GM12878 (cell line): ENCODE measurements around the gene NECAB2. TPM values are rescaled to one million over a fixed set of nuclear protein-coding genes. Genes with fewer than 3 reads are reported as not detected.

ENCODE experiments used
- ATAC-seq: fragments of 200-7000 bp; cut with Tn5 transposase; 3 replicates; pipeline ENCODE4 v1.9.1; 2020; ENCODE audit warnings: mild to moderate bottlenecking, moderate library complexity
- BruUV-seq: library from RNA; stranded (reverse); fragments of 400-500 nt; replicated peaks from 2 replicates; lab custom pipeline; 2021; lab: Mats Ljungman, UMichigan
- CTCF ChIA-PET: fragments of 300-600 bp; sonication (Branson Sonifier 250); formaldehyde crosslinking; extraction: SDS; loops from one replicate; lab custom pipeline; 2021; ENCODE audit warnings: inconsistent platforms; lab: Yijun Ruan, JAX
- POLR2A ChIA-PET: fragments of 350-600 bp; formaldehyde crosslinking; extraction: SDS; loops from one replicate; lab custom pipeline; 2021; ENCODE audit warnings: inconsistent platforms; lab: Charles Lee
- RAD21 ChIA-PET: fragments of 300-600 bp; sonication (Branson Sonifier 250); formaldehyde crosslinking; loops from one replicate; lab custom pipeline; 2023; ENCODE audit warnings: antibody characterized with exemption; ENCODE audit not compliant: unreplicated experiment; lab: Charles Lee
- SMC1A ChIA-PET: fragments of 300-600 bp; sonication (Branson Sonifier 250); formaldehyde crosslinking; loops from one replicate; lab custom pipeline; 2023; ENCODE audit not compliant: unreplicated experiment, uncharacterized antibody; lab: Charles Lee
- DNase-seq: peaks from one replicate; pipeline ENCODE4 v3.0.0-alpha.2; 2011; ENCODE audit warnings: low read depth, low spot score
- FAIRE-seq: peaks from 3 replicates; lab custom pipeline; 2011; peaks lifted over from hg19 to GRCh38; lab: Jason Lieb, UNC
- H2AFZ ChIP-seq: 2 replicates; pipeline ENCODE4 v1.6.0; 2011; ENCODE audit warnings: low read depth, low read length, control low read depth; ENCODE audit not compliant: control insufficient read depth
- H3K27ac ChIP-seq: 2 replicates; pipeline ENCODE4 v1.5.1; 2011; ENCODE audit warnings: control low read depth; ENCODE audit not compliant: control insufficient read depth, insufficient read depth
- H3K27me3 ChIP-seq, 2 experiments: replicated peaks in 1 of 2; 2 replicates each; pipeline versions ENCODE4 v1.6.0 to v1.6.1; 2011; ENCODE audit warnings: low read length in 1 of 2; ENCODE audit not compliant: control insufficient read depth in 2 of 2, insufficient read depth in 2 of 2
- H3K36me3 ChIP-seq, 2 experiments: 2 replicates each; pipeline ENCODE4 v1.5.1; 2011; ENCODE audit warnings: low read length in 1 of 2; ENCODE audit not compliant: control insufficient read depth in 2 of 2, insufficient read depth in 2 of 2
- H3K4me1 ChIP-seq: 2 replicates; pipeline ENCODE4 v1.6.1; 2011; ENCODE audit warnings: mild to moderate bottlenecking, low read length, moderate library complexity, mixed read lengths; ENCODE audit not compliant: control insufficient read depth, insufficient read depth
- H3K4me2 ChIP-seq: 2 replicates; pipeline ENCODE4 v1.6.0; 2011; ENCODE audit warnings: control low read depth; ENCODE audit not compliant: control insufficient read depth, insufficient read depth
- H3K4me3 ChIP-seq: fragments of 200-600 bp; sonication (generic); 2 replicates; pipeline ENCODE4 v1.5.1; 2016
- H3K79me2 ChIP-seq: 2 replicates; pipeline ENCODE4 v1.6.0; 2011; ENCODE audit warnings: low read length; ENCODE audit not compliant: control insufficient read depth, insufficient read depth
- H3K9ac ChIP-seq: 2 replicates; pipeline ENCODE4 v1.8.0; 2011; ENCODE audit warnings: low read length, control low read depth, mixed read lengths; ENCODE audit not compliant: control insufficient read depth, insufficient read depth
- H3K9me3 ChIP-seq: replicated peaks from 3 replicates; pipeline ENCODE4 v1.5.1; 2011; ENCODE audit warnings: mild to moderate bottlenecking, low read length; ENCODE audit not compliant: control insufficient read depth, insufficient read depth
- H4K20me1 ChIP-seq: 2 replicates; pipeline ENCODE4 v1.6.0; 2011; ENCODE audit not compliant: control insufficient read depth, insufficient read depth
- BCL11A ChIP-seq: IDR thresholded peaks from 2 replicates; pipeline ENCODE4 v1.6.1; 2011; ENCODE audit warnings: low read depth, low read length
- CHD4 ChIP-seq: fragments of 200-600 bp; sonication (generic); IDR thresholded peaks from 2 replicates; pipeline ENCODE4 v1.6.1; 2016; ENCODE audit warnings: mild to moderate bottlenecking
- DPF2 ChIP-seq: fragments of 450-650 bp; IDR thresholded peaks from 2 replicates; pipeline ENCODE4 v1.6.1; 2017; ENCODE audit warnings: mild to moderate bottlenecking
- GATAD2B ChIP-seq: fragments of 450-650 bp; conservative IDR thresholded peaks from 2 replicates; pipeline ENCODE4 v1.6.1; 2017; ENCODE audit warnings: low read depth, mild to moderate bottlenecking, moderate library complexity
- MYB ChIP-seq: fragments of 150-350 bp; IDR thresholded peaks from 2 replicates; pipeline ENCODE4 v1.6.1; 2014; ENCODE audit warnings: mild to moderate bottlenecking, low read depth, low read length, borderline replicate concordance
- RAD21 ChIP-seq: IDR thresholded peaks from 2 replicates; pipeline ENCODE4 v1.6.1; 2011; ENCODE audit warnings: mild to moderate bottlenecking, low read depth, low read length, moderate library complexity; ENCODE audit not compliant: insufficient read depth
- SIN3A ChIP-seq: IDR thresholded peaks from 2 replicates; pipeline ENCODE4 v1.6.1; 2012; ENCODE audit warnings: low read depth, low read length, improper control_type of control experiment
- SMC3 ChIP-seq: IDR thresholded peaks from 2 replicates; pipeline ENCODE4 v1.6.1; 2011; ENCODE audit warnings: low read length, improper control_type of control experiment, borderline replicate concordance
- SREBF1 ChIP-seq: IDR thresholded peaks from 2 replicates; pipeline ENCODE4 v1.6.1; 2012; ENCODE audit warnings: mild to moderate bottlenecking, low read length
- SREBF2 ChIP-seq: IDR thresholded peaks from 2 replicates; pipeline ENCODE4 v1.6.1; 2012; ENCODE audit warnings: mild to moderate bottlenecking, low read length
- STAT3 ChIP-seq: IDR thresholded peaks from 2 replicates; pipeline ENCODE4 v1.6.1; 2011; ENCODE audit warnings: low read depth, low read length, improper control_type of control experiment
- TBL1XR1 ChIP-seq: IDR thresholded peaks from 2 replicates; pipeline ENCODE4 v1.6.1; 2012; ENCODE audit warnings: low read depth, low read length, improper control_type of control experiment
- YY1 ChIP-seq: IDR thresholded peaks from 2 replicates; pipeline ENCODE4 v1.6.1; 2011; ENCODE audit warnings: low read depth, mild to moderate bottlenecking, low read length
- ZNF207 ChIP-seq: fragments of 450-650 bp; IDR thresholded peaks from 2 replicates; pipeline ENCODE4 v1.6.1; 2014; ENCODE audit warnings: antibody characterized with exemption, mild to moderate bottlenecking, borderline replicate concordance
- WGBS: methylation state at CpG from one replicate; pipeline ENCODE4 v1.1.6; 2016; ENCODE audit warnings: low lambda C conversion rate; ENCODE audit not compliant: insufficient replicate concordance, insufficient coverage; ENCODE audit errors: missing lambda C conversion rate; 5-methylcytosine and 5-hydroxymethylcytosine counted together
- in situ Hi-C: fragments of 300-500 bp; cut with MboI; formaldehyde crosslinking; loops from 9 replicates; pipeline ENCODE4 v1.14.3; 2018; ENCODE audit warnings: mixed read lengths
- intact Hi-C: fragments of 100-400 bp; cut with micrococcal nuclease; formaldehyde crosslinking; loops from one replicate; pipeline ENCODE4 v1.14.2; 2022; ENCODE audit not compliant: unreplicated experiment
- polyA plus RNA-seq, 11 experiments: library from polyadenylated mRNA; depleted of rRNA in 4 of 11; unstranded in 6 of 11; stranded (reverse) in 5 of 11; fragments of >200 nt; fragmentation: Nextera tagmentation in 4 of 11; fragmentation: Illumina TruSeq in 1 of 11; extraction: Ambion mirVana in 4 of 11; extraction: Trizol in 1 of 11; gene quantifications; 1 replicate in 1 of 11; 2 replicates in 10 of 11; pipeline versions ENCODE4 v1.2.1 to v1.2.3, GENCODE V29; 2011 to 2016; ENCODE audit warnings: inconsistent platforms in 2 of 11, missing spikeins in 2 of 11, low read depth in 1 of 11
- total RNA-seq, 4 experiments: library from RNA; depleted of rRNA in 3 of 4; stranded (reverse); fragments of >200 nt in 3 of 4; fragmentation: Illumina TruSeq in 1 of 4; extraction: Trizol in 1 of 4; gene quantifications; 2 replicates each; pipeline versions ENCODE4 v1.2.1 to v1.2.3, GENCODE V29; 2013 to 2021
- TF ChIP-seq, protein P1 (sequence below), 3 experiments: IDR thresholded peaks in 2 of 3; conservative IDR thresholded peaks in 1 of 3; 2 replicates each; pipeline ENCODE4 v1.5.1; 2011; ENCODE audit warnings: low read depth in 3 of 3, low read length in 3 of 3, mild to moderate bottlenecking in 3 of 3, control low read depth in 2 of 3, moderate library complexity in 2 of 3, inconsistent platforms in 1 of 3, mixed read lengths in 1 of 3; ENCODE audit not compliant: control insufficient read depth in 2 of 3, insufficient read depth in 1 of 3; ENCODE audit errors: extremely low read depth in 1 of 3
- TF ChIP-seq, protein P2 (sequence below): fragments of 450-650 bp; IDR thresholded peaks from 2 replicates; pipeline ENCODE4 v1.6.1; 2017; ENCODE audit warnings: low read depth, mild to moderate bottlenecking, moderate library complexity
- TF ChIP-seq, protein P3 (sequence below): IDR thresholded peaks from 2 replicates; pipeline ENCODE4 v1.6.1; 2011; ENCODE audit warnings: borderline replicate concordance, low read depth, mild to moderate bottlenecking, moderate library complexity, low read length; ENCODE audit not compliant: insufficient read depth, poor library complexity, severe bottlenecking

Gene NECAB2
- total and polyA plus RNA-seq, 10 of the 15 experiments (the other 5 are each of a cell fraction or from before 2014, with no cell fraction given), result not detected

GRCh38 chr16:83956336-83957289 is 11.4 kb upstream of the NECAB2 start:
- H3K4me2 ChIP-seq, result no peak overlapping the region
- POLR2A ChIA-PET, result no interaction called here
- RAD21 ChIA-PET, result interaction anchor here (0.7 to 2.0 kb wide), 3 partner anchors 109 to 550 kb away, joined by 4 to 5 read pairs (median 4); partner anchors contain the start of gene TAF1C
- no peaks in the 10 kb centered on the region for H4K20me1 ChIP-seq
- 0 out of 2 replicates have a peak, but pooled peaks have one; percentile 32 for TF ChIP-seq ZNF207
- TF ChIP-seq CHD4, result no peak
- no peak for TF ChIP-seq TBL1XR1
- TF ChIP-seq SMC3, result peak; percentile 75
- TF ChIP-seq, protein P1, sequence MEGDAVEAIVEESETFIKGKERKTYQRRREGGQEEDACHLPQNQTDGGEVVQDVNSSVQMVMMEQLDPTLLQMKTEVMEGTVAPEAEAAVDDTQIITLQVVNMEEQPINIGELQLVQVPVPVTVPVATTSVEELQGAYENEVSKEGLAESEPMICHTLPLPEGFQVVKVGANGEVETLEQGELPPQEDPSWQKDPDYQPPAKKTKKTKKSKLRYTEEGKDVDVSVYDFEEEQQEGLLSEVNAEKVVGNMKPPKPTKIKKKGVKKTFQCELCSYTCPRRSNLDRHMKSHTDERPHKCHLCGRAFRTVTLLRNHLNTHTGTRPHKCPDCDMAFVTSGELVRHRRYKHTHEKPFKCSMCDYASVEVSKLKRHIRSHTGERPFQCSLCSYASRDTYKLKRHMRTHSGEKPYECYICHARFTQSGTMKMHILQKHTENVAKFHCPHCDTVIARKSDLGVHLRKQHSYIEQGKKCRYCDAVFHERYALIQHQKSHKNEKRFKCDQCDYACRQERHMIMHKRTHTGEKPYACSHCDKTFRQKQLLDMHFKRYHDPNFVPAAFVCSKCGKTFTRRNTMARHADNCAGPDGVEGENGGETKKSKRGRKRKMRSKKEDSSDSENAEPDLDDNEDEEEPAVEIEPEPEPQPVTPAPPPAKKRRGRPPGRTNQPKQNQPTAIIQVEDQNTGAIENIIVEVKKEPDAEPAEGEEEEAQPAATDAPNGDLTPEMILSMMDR (IDR thresholded peaks at IDR 0.05 in 2 of 3, conservative IDR thresholded peaks at IDR 0.05 in 1 of 3; ENCODE audit: control insufficient read depth in 2 of 3, extremely low read depth in 1 of 3, insufficient read depth in 1 of 3, low read depth in 3 of 3, low read length in 3 of 3), result peak; percentile 92 to 96 (median 94)
- TF ChIP-seq MYB, result no peak
- no peak for TF ChIP-seq SREBF1
- peak; percentile 55; the same call in 1 of the 2 replicates for TF ChIP-seq YY1
- TF ChIP-seq, protein P2, sequence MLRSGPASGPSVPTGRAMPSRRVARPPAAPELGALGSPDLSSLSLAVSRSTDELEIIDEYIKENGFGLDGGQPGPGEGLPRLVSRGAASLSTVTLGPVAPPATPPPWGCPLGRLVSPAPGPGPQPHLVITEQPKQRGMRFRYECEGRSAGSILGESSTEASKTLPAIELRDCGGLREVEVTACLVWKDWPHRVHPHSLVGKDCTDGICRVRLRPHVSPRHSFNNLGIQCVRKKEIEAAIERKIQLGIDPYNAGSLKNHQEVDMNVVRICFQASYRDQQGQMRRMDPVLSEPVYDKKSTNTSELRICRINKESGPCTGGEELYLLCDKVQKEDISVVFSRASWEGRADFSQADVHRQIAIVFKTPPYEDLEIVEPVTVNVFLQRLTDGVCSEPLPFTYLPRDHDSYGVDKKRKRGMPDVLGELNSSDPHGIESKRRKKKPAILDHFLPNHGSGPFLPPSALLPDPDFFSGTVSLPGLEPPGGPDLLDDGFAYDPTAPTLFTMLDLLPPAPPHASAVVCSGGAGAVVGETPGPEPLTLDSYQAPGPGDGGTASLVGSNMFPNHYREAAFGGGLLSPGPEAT, result no peak
- TF ChIP-seq, protein P3, sequence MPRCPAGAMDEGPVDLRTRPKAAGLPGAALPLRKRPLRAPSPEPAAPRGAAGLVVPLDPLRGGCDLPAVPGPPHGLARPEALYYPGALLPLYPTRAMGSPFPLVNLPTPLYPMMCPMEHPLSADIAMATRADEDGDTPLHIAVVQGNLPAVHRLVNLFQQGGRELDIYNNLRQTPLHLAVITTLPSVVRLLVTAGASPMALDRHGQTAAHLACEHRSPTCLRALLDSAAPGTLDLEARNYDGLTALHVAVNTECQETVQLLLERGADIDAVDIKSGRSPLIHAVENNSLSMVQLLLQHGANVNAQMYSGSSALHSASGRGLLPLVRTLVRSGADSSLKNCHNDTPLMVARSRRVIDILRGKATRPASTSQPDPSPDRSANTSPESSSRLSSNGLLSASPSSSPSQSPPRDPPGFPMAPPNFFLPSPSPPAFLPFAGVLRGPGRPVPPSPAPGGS, result no peak
- TF ChIP-seq SIN3A, result no peak
- no peak for TF ChIP-seq GATAD2B
- no peak for TF ChIP-seq SREBF2
- TF ChIP-seq RAD21, result peak; percentile 78
- no peak for TF ChIP-seq BCL11A
- no peak for TF ChIP-seq DPF2
- TF ChIP-seq STAT3, result no peak
- SMC1A ChIA-PET, result interaction anchor here (0.7 to 1.5 kb wide), 2 partner anchors 110 to 550 kb away, joined by 3 read pairs; no protein-coding TSS in a partner anchor
- no peak overlapping the region for H2AFZ ChIP-seq
- peak; percentile 81 for FAIRE-seq
- H3K9me3 ChIP-seq, result no peaks in the 10 kb centered on the region
- CTCF ChIA-PET, result interaction anchor here (0.7 to 2.7 kb wide), 9 partner anchors 9 to 230 kb away, joined by 3 to 19 read pairs (median 4); partner anchors contain the start of gene TAF1C
- WGBS, result 21% methylated on average over 22 of the region's 22 CpGs
- DNase-seq, result peak; percentile 5
- peak; percentile 79 for ATAC-seq
- intact Hi-C loops (loop anchor here (1.0 to 10.0 kb wide), 4 partner anchors 109 to 548 kb away; partner anchors contain the start of genes MEAK7 and TAF1C), in situ Hi-C loops (loop anchor here (5.0 to 10.0 kb wide), 3 partner anchors 106 to 648 kb away; no protein-coding TSS in a partner anchor)
- H3K9ac ChIP-seq, result no peak overlapping the region
- no peak overlapping the region for H3K4me3 ChIP-seq
- BruUV-seq, result no TSS peak
- no peaks in the 10 kb centered on the region for H3K79me2 ChIP-seq
- no peak overlapping the region for H3K27ac ChIP-seq
- peaks cover 3% of the 10 kb centered on the region; the same call in 1 of the 2 replicates for H3K4me1 ChIP-seq
- H3K27me3 ChIP-seq, result no peaks in the 10 kb centered on the region
- H3K36me3 ChIP-seq, result no peaks in the 10 kb centered on the region
